Osteocyte (in vitro differentiated cells): Measurements from ENCODE around the gene ZMAT5. TPM values are rescaled to one million over a fixed set of nuclear protein-coding genes. Genes with fewer than 3 reads are reported as not detected.

Source experiments
- DNase-seq: peaks from one replicate; pipeline ENCODE4 v3.0.0; 2021; ENCODE audit warnings: mixed read lengths; ENCODE audit not compliant: unreplicated experiment; ENCODE audit errors: extremely low spot score
- H3K27ac Mint-ChIP-seq: one replicate; pipeline ENCODE4 v1.8.0; 2021; ENCODE audit warnings: mild to moderate bottlenecking, mixed read lengths; ENCODE audit not compliant: unreplicated experiment
- H3K27me3 Mint-ChIP-seq: one replicate; pipeline ENCODE4 v1.8.0; 2021; ENCODE audit warnings: mixed read lengths; ENCODE audit not compliant: unreplicated experiment
- H3K36me3 Mint-ChIP-seq: one replicate; pipeline ENCODE4 v1.8.0; 2021; ENCODE audit warnings: mixed read lengths; ENCODE audit not compliant: unreplicated experiment
- H3K4me1 Mint-ChIP-seq: one replicate; pipeline ENCODE4 v1.8.0; 2021; ENCODE audit warnings: mixed read lengths; ENCODE audit not compliant: unreplicated experiment
- H3K4me3 Mint-ChIP-seq: one replicate; pipeline ENCODE4 v1.8.0; 2021; ENCODE audit warnings: mild to moderate bottlenecking, moderate library complexity, mixed read lengths; ENCODE audit not compliant: unreplicated experiment
- H3K9me3 Mint-ChIP-seq: one replicate; pipeline ENCODE4 v1.8.0; 2021; ENCODE audit warnings: mixed read lengths; ENCODE audit not compliant: unreplicated experiment
- CTCF ChIP-seq: fragments of 200-600 bp; sonication (generic); IDR thresholded peaks from 2 replicates; pipeline ENCODE4 v1.5.0; 2021; ENCODE audit warnings: antibody characterized with exemption, mild to moderate bottlenecking, moderate library complexity
- total RNA-seq: library from RNA; stranded (reverse); gene quantifications from 2 replicates; pipeline ENCODE4 v1.2.1, GENCODE V29; 2021

ZMAT5 gene
- total RNA-seq, 1 donor from 2014 or later, result 25.0 TPM

DNA sequence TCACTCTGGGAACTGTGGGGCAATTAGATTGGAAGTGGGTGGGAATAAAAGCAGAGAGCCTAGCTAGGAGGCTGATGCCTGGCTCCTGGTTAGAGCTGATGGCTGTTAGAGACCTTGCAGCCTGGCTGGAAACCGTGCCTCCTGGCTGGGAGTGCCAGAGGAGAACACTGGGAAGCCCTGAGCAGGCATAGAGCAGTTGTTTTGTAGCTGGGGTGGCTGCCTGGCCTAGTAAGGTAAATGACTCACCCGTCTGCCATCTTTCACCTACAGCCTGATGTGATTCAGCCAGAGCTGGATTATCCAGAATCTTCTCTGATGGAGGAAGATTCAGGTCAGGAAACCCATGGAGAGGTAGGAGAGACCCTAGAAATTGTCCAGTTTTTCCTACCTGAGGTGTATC lies 6.4 kb upstream of the ZMAT5 start:
- Mint-ChIP-seq H3K4me3 (no peak overlapping the region), H3K9me3 (no peaks in the 10 kb centered on the region), H3K4me1 (peaks cover 6% of the 10 kb centered on the region), H3K27ac (no peak overlapping the region), H3K36me3 (peaks cover 13% of the 10 kb centered on the region), H3K27me3 (no peaks in the 10 kb centered on the region)
- no peak for TF ChIP-seq CTCF
- DNase-seq, result no peak

DNA sequence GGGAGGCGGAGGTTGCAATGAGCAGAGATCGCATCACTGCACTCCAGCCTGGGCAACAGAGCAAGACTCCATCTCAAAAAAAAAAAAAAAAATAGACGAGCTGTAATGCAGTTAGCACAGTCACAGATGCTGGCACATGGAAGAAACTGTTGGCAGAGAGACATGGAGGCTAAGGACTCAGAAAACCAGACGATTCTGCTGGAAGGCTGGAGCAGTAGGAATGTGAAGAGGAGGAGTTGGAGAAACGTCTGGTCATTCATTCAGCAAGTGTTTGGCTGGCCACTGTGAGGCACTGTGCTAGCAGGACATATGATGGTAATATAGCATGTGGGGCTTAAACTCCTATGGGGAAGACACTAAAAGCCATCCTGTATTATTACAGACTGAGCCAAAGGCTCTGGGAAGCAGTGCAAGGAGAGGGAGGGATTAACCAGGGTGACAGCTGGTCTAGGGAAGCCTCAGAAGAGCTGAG lies 5.4 kb upstream of the ZMAT5 start:
- TF ChIP-seq CTCF, result peak; percentile 48
- Mint-ChIP-seq H3K27ac (no peak overlapping the region), H3K9me3 (no peaks in the 10 kb centered on the region), H3K4me3 (no peak overlapping the region), H3K36me3 (peaks cover 13% of the 10 kb centered on the region), H3K4me1 (peaks cover 11% of the 10 kb centered on the region), H3K27me3 (no peaks in the 10 kb centered on the region)
- DNase-seq, result no peak

- no peak overlapping the region for H3K4me3 Mint-ChIP-seq
- no peak for TF ChIP-seq CTCF
- H3K36me3 Mint-ChIP-seq, result peaks cover 13% of the 10 kb centered on the region
- no peaks in the 10 kb centered on the region for H3K9me3 Mint-ChIP-seq
- H3K27me3 Mint-ChIP-seq, result no peaks in the 10 kb centered on the region
- no peak for DNase-seq
- H3K27ac Mint-ChIP-seq, result no peak overlapping the region
- peaks cover 27% of the 10 kb centered on the region for H3K4me1 Mint-ChIP-seq
Observed at GRCh38 chr22:29769723-29770321, 3.0 kb upstream of the ZMAT5 start.

- Mint-ChIP-seq H3K27me3 (no peaks in the 10 kb centered on the region), H3K27ac (peak overlapping the region; percentile 96), H3K36me3 (peaks cover 13% of the 10 kb centered on the region), H3K4me1 (peaks cover 27% of the 10 kb centered on the region), H3K9me3 (no peaks in the 10 kb centered on the region), H3K4me3 (peak overlapping the region; percentile 97)
- no peak for TF ChIP-seq CTCF
- no peak for DNase-seq
Observed at GRCh38 chr22:29768052-29768693, 1.4 kb upstream of the ZMAT5 start.

DNA sequence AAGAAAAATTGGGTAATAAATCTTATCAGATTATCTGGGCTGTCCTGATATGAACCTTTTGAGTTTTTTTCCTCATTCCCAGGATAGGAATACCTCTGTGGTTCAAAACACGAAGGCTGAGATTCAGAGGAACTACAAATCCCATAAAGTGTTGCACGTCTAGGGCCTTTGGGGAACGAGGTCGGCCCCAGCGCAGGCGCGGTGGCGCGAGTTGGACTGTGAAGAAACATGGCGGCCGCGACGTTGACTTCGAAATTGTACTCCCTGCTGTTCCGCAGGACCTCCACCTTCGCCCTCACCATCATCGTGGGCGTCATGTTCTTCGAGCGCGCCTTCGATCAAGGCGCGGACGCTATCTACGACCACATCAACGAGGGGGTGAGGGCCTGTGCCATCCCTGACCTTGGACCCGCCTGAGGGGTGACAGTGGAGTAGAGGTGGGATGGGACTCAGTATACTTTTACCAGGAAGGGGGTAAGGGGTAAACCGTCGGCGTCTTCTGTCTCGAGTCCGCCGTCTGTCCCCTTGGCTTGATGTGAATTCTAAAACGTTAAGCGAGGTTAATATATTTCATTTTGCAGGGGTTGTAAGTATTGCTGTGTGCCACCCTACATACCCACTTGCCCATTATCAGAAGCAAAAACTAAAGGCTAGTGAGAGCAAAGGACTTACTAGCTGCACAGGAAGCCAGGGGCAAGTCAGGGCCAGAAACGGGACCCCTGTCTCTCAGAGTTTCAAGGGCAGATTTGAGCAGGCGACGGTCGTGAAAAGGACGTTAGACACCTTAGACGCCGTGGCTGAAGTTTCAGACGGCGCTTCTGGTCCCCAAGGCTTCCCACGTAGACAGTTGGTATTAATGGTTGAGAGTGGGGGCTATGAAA lies 604 bp upstream of the ZMAT5 start, which contains the start of gene UQCR10:
Gene UQCR10, plus strand, starts transcription at position 199 of the 881 bp plus-strand sequence. Its CDS starts 30 bp downstream, at position 229.
- H3K4me1 Mint-ChIP-seq, result peaks cover 27% of the 10 kb centered on the region
- H3K9me3 Mint-ChIP-seq, result no peaks in the 10 kb centered on the region
- peak; percentile 97 for DNase-seq
- peak within 1 kb of the TSS; percentile 96 for H3K27ac Mint-ChIP-seq
- H3K36me3 Mint-ChIP-seq, result peaks cover 13% of the 10 kb centered on the region
- no peak for TF ChIP-seq CTCF
- peak within 1 kb of the TSS; percentile 97 for H3K4me3 Mint-ChIP-seq
- no peaks in the 10 kb centered on the region for H3K27me3 Mint-ChIP-seq
